HEK293 (cell line): ENCODE measurements around the gene MEP1A.
A peak's percentile ranks its signal among the peaks of the same experiment; 100 is the strongest.

Source experiments
- BCL11A ChIP-seq: fragments of 450-650 bp; formaldehyde crosslinking; IDR thresholded peaks from 2 replicates; pipeline ENCODE4 v1.5.1; 2016; ENCODE audit warnings: low read depth, missing biosample characterization, missing genetic modification characterization
- GLI2 ChIP-seq: fragments of 450-650 bp; formaldehyde crosslinking; IDR thresholded peaks from 2 replicates; pipeline ENCODE4; 2017; ENCODE audit warnings: missing biosample characterization, missing genetic modification characterization, low read depth, borderline replicate concordance
- KLF8 ChIP-seq: fragments of 450-650 bp; formaldehyde crosslinking; IDR thresholded peaks from 2 replicates; pipeline ENCODE4 v1.5.1; 2016; ENCODE audit warnings: missing biosample characterization, missing genetic modification characterization
- MZF1 ChIP-seq: fragments of 450-650 bp; formaldehyde crosslinking; IDR thresholded peaks from 2 replicates; pipeline ENCODE4 v1.5.1; 2017; ENCODE audit warnings: missing biosample characterization, missing genetic modification characterization, borderline replicate concordance
- SCRT2 ChIP-seq: fragments of 450-650 bp; formaldehyde crosslinking; IDR thresholded peaks from 2 replicates; pipeline ENCODE4 v1.5.1; 2016; ENCODE audit warnings: missing biosample characterization, missing genetic modification characterization
- SP7 ChIP-seq: fragments of 450-650 bp; formaldehyde crosslinking; IDR thresholded peaks from 2 replicates; pipeline ENCODE4 v1.5.1; 2016; ENCODE audit warnings: missing biosample characterization, missing genetic modification characterization
- ZBTB17 ChIP-seq: fragments of 450-650 bp; formaldehyde crosslinking; IDR thresholded peaks from 2 replicates; pipeline ENCODE4 v1.5.1; 2016; ENCODE audit warnings: missing biosample characterization, missing genetic modification characterization
- ZBTB21 ChIP-seq: fragments of 450-650 bp; formaldehyde crosslinking; IDR thresholded peaks from 2 replicates; pipeline ENCODE4 v1.5.1; 2017; ENCODE audit warnings: missing biosample characterization, missing genetic modification characterization
- ZBTB48 ChIP-seq: fragments of 450-650 bp; formaldehyde crosslinking; IDR thresholded peaks from 2 replicates; pipeline ENCODE4 v1.5.1; 2016; ENCODE audit warnings: missing biosample characterization, missing genetic modification characterization
- ZFHX2 ChIP-seq: fragments of 450-650 bp; formaldehyde crosslinking; conservative IDR thresholded peaks from 2 replicates; pipeline ENCODE4 v1.5.1; 2016; ENCODE audit warnings: missing biosample characterization, missing genetic modification characterization
- ZFP69B ChIP-seq: fragments of 450-650 bp; formaldehyde crosslinking; IDR thresholded peaks from 2 replicates; pipeline ENCODE4 v1.5.1; 2016; ENCODE audit warnings: missing biosample characterization, missing genetic modification characterization
- ZNF10 ChIP-seq: fragments of 450-650 bp; formaldehyde crosslinking; IDR thresholded peaks from 2 replicates; pipeline ENCODE4 v1.5.1; 2017; ENCODE audit warnings: missing biosample characterization, missing genetic modification characterization
- ZNF16 ChIP-seq: fragments of 450-650 bp; formaldehyde crosslinking; IDR thresholded peaks from 2 replicates; pipeline ENCODE4 v1.5.1; 2016; ENCODE audit warnings: low read depth, missing biosample characterization, missing genetic modification characterization
- ZNF248 ChIP-seq: fragments of 450-650 bp; formaldehyde crosslinking; IDR thresholded peaks from 2 replicates; pipeline ENCODE4 v1.5.1; 2017; ENCODE audit warnings: missing biosample characterization, missing genetic modification characterization
- ZNF266 ChIP-seq: fragments of 450-650 bp; formaldehyde crosslinking; IDR thresholded peaks from 2 replicates; pipeline ENCODE4 v1.5.1; 2016; ENCODE audit warnings: missing biosample characterization, missing genetic modification characterization, low read depth
- ZNF335 ChIP-seq: fragments of 450-650 bp; formaldehyde crosslinking; conservative IDR thresholded peaks from 2 replicates; pipeline ENCODE4 v1.5.1; 2016; ENCODE audit warnings: missing biosample characterization, missing genetic modification characterization
- ZNF366 ChIP-seq: fragments of 450-650 bp; formaldehyde crosslinking; conservative IDR thresholded peaks from 2 replicates; pipeline ENCODE4 v1.5.1; 2016; ENCODE audit warnings: missing biosample characterization, missing genetic modification characterization
- ZNF600 ChIP-seq: fragments of 450-650 bp; formaldehyde crosslinking; IDR thresholded peaks from 2 replicates; pipeline ENCODE4 v1.5.1; 2016; ENCODE audit warnings: missing biosample characterization, missing genetic modification characterization
- ZNF629 ChIP-seq: fragments of 450-650 bp; formaldehyde crosslinking; IDR thresholded peaks from 2 replicates; pipeline ENCODE4 v1.5.1; 2017; ENCODE audit warnings: missing biosample characterization, missing genetic modification characterization
- ZNF843 ChIP-seq: fragments of 450-650 bp; formaldehyde crosslinking; IDR thresholded peaks from 2 replicates; pipeline ENCODE4 v1.5.1; 2016; ENCODE audit warnings: missing biosample characterization, missing genetic modification characterization
- TF ChIP-seq, protein P1 (sequence below): fragments of 450-650 bp; formaldehyde crosslinking; IDR thresholded peaks from 2 replicates; pipeline ENCODE4 v1.5.1; 2016; ENCODE audit warnings: missing biosample characterization, missing genetic modification characterization
- TF ChIP-seq, protein P2 (sequence below): fragments of 450-650 bp; formaldehyde crosslinking; IDR thresholded peaks from 2 replicates; pipeline ENCODE4 v1.5.1; 2016; ENCODE audit warnings: missing biosample characterization, missing genetic modification characterization
- TF ChIP-seq, protein P3 (sequence below): fragments of 450-650 bp; formaldehyde crosslinking; IDR thresholded peaks from 2 replicates; pipeline ENCODE4 v1.5.1; 2016; ENCODE audit warnings: missing biosample characterization, missing genetic modification characterization
- TF ChIP-seq, protein P4 (sequence below): fragments of 450-650 bp; formaldehyde crosslinking; IDR thresholded peaks from 2 replicates; pipeline ENCODE4 v1.5.1; 2016; ENCODE audit warnings: missing biosample characterization, missing genetic modification characterization, borderline replicate concordance
- TF ChIP-seq, protein P5 (sequence below): fragments of 450-650 bp; formaldehyde crosslinking; IDR thresholded peaks from 2 replicates; pipeline ENCODE4 v1.5.1; 2016; ENCODE audit warnings: missing biosample characterization, missing genetic modification characterization

The MEP1A gene

DNA sequence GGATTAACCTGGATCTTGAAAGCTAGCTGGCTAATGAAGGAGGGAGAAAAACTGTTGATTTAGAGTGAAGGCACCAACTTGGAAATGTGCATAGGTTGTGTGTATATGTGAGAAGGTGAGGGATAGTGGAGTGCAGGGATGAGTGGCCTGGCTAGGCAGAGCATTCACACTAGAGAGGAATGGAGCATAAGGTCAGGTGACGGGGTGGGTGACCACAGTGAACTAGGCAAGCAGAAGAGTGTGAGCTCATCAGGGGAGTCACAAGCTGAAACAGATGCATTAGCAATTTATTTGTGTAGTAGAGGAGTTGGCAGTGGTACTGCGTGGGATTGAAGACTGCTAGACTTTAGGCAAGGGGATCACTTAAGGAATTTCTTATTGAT is 36.0 kb upstream of the MEP1A start (continued):
- TF ChIP-seq, protein P1, sequence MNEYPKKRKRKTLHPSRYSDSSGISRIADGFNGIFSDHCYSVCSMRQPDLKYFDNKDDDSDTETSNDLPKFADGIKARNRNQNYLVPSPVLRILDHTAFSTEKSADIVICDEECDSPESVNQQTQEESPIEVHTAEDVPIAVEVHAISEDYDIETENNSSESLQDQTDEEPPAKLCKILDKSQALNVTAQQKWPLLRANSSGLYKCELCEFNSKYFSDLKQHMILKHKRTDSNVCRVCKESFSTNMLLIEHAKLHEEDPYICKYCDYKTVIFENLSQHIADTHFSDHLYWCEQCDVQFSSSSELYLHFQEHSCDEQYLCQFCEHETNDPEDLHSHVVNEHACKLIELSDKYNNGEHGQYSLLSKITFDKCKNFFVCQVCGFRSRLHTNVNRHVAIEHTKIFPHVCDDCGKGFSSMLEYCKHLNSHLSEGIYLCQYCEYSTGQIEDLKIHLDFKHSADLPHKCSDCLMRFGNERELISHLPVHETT (tag by site-specific recombination) = peak; percentile 36; the same call in 1 of the 2 replicates
- TF ChIP-seq ZNF10 = peak; percentile 80; the same call in 1 of the 2 replicates
- peak; percentile 74; the same call in 1 of the 2 replicates for TF ChIP-seq ZNF366
- no peak for TF ChIP-seq ZNF248 (tag by site-specific recombination)
- 0 out of 2 replicates have a peak, but pooled peaks have one; percentile 20 for TF ChIP-seq ZFP69B
- peak; percentile 51 for TF ChIP-seq ZFHX2
- TF ChIP-seq BCL11A (tag by site-specific recombination) = 0 out of 2 replicates have a peak, but pooled peaks have one; percentile 50
- peak; percentile 65 for TF ChIP-seq SP7
- TF ChIP-seq ZNF16 = no peak
- TF ChIP-seq ZNF843 = 0 out of 2 replicates have a peak, but pooled peaks have one; percentile 25
- TF ChIP-seq MZF1 = peak; percentile 62; the same call in 1 of the 2 replicates
- peak; percentile 71; the same call in 1 of the 2 replicates for TF ChIP-seq ZNF600 (tag by site-specific recombination)
- TF ChIP-seq, protein P2, sequence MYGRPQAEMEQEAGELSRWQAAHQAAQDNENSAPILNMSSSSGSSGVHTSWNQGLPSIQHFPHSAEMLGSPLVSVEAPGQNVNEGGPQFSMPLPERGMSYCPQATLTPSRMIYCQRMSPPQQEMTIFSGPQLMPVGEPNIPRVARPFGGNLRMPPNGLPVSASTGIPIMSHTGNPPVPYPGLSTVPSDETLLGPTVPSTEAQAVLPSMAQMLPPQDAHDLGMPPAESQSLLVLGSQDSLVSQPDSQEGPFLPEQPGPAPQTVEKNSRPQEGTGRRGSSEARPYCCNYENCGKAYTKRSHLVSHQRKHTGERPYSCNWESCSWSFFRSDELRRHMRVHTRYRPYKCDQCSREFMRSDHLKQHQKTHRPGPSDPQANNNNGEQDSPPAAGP = no peak
- TF ChIP-seq, protein P3, sequence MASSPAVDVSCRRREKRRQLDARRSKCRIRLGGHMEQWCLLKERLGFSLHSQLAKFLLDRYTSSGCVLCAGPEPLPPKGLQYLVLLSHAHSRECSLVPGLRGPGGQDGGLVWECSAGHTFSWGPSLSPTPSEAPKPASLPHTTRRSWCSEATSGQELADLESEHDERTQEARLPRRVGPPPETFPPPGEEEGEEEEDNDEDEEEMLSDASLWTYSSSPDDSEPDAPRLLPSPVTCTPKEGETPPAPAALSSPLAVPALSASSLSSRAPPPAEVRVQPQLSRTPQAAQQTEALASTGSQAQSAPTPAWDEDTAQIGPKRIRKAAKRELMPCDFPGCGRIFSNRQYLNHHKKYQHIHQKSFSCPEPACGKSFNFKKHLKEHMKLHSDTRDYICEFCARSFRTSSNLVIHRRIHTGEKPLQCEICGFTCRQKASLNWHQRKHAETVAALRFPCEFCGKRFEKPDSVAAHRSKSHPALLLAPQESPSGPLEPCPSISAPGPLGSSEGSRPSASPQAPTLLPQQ (tag by site-specific recombination) = peak; percentile 39; the same call in 1 of the 2 replicates
- 0 out of 2 replicates have a peak, but pooled peaks have one; percentile 25 for TF ChIP-seq ZNF335 (tag by site-specific recombination)
- TF ChIP-seq KLF8 (tag by site-specific recombination) = 0 out of 2 replicates have a peak, but pooled peaks have one; percentile 2
- no peak for TF ChIP-seq ZNF266 (tag by site-specific recombination)
- peak; percentile 44; the same call in 1 of the 2 replicates for TF ChIP-seq ZBTB48 (tag by site-specific recombination)
- TF ChIP-seq ZNF629 (tag by site-specific recombination) = peak; percentile 50
- peak; percentile 17; the same call in 1 of the 2 replicates for TF ChIP-seq ZBTB21
- TF ChIP-seq SCRT2 (tag by site-specific recombination) = peak; percentile 66
- TF ChIP-seq, protein P4, sequence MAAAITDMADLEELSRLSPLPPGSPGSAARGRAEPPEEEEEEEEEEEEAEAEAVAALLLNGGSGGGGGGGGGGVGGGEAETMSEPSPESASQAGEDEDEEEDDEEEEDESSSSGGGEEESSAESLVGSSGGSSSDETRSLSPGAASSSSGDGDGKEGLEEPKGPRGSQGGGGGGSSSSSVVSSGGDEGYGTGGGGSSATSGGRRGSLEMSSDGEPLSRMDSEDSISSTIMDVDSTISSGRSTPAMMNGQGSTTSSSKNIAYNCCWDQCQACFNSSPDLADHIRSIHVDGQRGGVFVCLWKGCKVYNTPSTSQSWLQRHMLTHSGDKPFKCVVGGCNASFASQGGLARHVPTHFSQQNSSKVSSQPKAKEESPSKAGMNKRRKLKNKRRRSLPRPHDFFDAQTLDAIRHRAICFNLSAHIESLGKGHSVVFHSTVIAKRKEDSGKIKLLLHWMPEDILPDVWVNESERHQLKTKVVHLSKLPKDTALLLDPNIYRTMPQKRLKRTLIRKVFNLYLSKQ (tag by site-specific recombination) = no peak
- no peak for TF ChIP-seq GLI2 (tag by site-specific recombination)
- TF ChIP-seq, protein P5, sequence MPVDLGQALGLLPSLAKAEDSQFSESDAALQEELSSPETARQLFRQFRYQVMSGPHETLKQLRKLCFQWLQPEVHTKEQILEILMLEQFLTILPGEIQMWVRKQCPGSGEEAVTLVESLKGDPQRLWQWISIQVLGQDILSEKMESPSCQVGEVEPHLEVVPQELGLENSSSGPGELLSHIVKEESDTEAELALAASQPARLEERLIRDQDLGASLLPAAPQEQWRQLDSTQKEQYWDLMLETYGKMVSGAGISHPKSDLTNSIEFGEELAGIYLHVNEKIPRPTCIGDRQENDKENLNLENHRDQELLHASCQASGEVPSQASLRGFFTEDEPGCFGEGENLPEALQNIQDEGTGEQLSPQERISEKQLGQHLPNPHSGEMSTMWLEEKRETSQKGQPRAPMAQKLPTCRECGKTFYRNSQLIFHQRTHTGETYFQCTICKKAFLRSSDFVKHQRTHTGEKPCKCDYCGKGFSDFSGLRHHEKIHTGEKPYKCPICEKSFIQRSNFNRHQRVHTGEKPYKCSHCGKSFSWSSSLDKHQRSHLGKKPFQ (tag by site-specific recombination) = peak; percentile 71
- peak; percentile 78 for TF ChIP-seq ZBTB17 (tag by site-specific recombination)
- TF ChIP-seq, all 188 proteins: peak for 24
